Right cardiac atrium (tissue), 5 donors: ENCODE measurements around the gene HASPIN. TPM values are rescaled to one million over a fixed set of nuclear protein-coding genes. Genes with fewer than 3 reads are reported as not detected.

Experiments used
- ATAC-seq, 2 donors: fragments of 200-7000 bp; cut with Tn5 transposase; one replicate each; pipeline versions ENCODE4 v1.8.0 to v1.9.1; 2020; ENCODE audit warnings: moderate library complexity in 2 of 2, mild to moderate bottlenecking in 1 of 2
- DNase-seq, 3 donors: peaks; one replicate each; pipeline ENCODE4 v3.0.0-alpha.2; 2020
- H3K27ac ChIP-seq: one replicate; pipeline ENCODE4 v1.5.1; 2013; ENCODE audit warnings: mild to moderate bottlenecking, low read length, control low read depth, moderate library complexity
- H3K27me3 ChIP-seq: one replicate; pipeline ENCODE4 v1.6.1; 2013; ENCODE audit not compliant: control insufficient read depth, insufficient read depth
- H3K4me1 ChIP-seq: one replicate; pipeline ENCODE4 v1.6.1; 2013; ENCODE audit warnings: low read length; ENCODE audit not compliant: control insufficient read depth, insufficient read depth
- H3K4me3 ChIP-seq: one replicate; pipeline ENCODE4 v1.5.1; 2013; ENCODE audit warnings: low read length, control low read depth
- H3K9me3 ChIP-seq: one replicate; pipeline ENCODE4 v1.6.1; 2013; ENCODE audit warnings: low read length; ENCODE audit not compliant: control insufficient read depth
- WGBS: extraction: QIAGEN DNeasy Blood & Tissue Kit; methylation state at CpG from one replicate; pipeline ENCODE4 v1.1.7; 2013; 5-methylcytosine and 5-hydroxymethylcytosine counted together
- intact Hi-C, 4 donors: fragments of 100-400 bp; cut with DNase I; formaldehyde crosslinking; loops; one replicate each; pipeline versions ENCODE4 v1.11.0 to v1.14.0; 2022 to 2023
- polyA plus RNA-seq: library from polyadenylated mRNA; stranded (reverse); fragments of 200-250 nt; gene quantifications from one replicate; pipeline ENCODE4 v1.2.3, GENCODE V29; 2013
- total RNA-seq, 4 donors: library from RNA; stranded (reverse); fragmentation: NEBNext Ultra II Directional; extraction: Animal tissue kit (Norgen Biotek cat#: 25700); gene quantifications; one replicate each; pipeline ENCODE4 v1.2.1, GENCODE V29; 2021
- donor health status: healthy with polysubstance abuse.
- donor health status: DM: no; HTN: yes; CAD: no.
- donor health status: DM: no; HTN: no; CAD: no.
- donor health status: DM: no; HTN: yes; CAD: no; lungs with severe emphysema.
- donor health status: DM: yes; HTN: yes; CAD: no.

HASPIN gene
- total and polyA plus RNA-seq, 5 donors: 0.11 to 0.29 (median 0.15) TPM

DNA sequence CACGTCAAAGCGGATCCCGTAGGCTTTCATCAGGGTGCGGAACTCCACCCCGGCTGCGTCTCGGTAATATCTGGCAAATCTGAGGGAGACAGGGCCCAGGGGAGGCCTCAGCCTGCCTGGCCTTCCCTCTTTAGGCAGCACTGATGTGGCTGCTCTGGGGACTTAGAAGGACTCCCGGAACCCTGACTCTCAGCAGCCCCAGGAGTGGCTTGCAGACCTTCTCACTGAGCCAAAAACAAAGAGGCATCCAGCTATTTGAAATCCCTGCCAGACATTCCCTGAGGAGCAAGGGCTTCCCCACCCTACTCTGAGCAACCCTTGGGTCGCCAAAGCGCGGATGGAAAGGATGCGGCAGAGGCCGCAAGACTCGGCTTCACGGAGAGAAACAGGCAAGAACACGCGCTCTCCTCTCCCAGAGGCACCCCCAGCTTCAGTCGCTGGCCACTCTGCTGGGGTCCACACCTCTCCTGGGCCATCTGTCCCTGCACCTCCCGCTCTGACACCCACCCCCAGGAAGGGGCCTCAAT, 35.6 kb upstream of the HASPIN start:
- Histone ChIP-seq H3K4me1 (no peaks in the 10 kb centered on the region), H3K27me3 (no peaks in the 10 kb centered on the region), H3K9me3 (no peaks in the 10 kb centered on the region), H3K4me3 (no peak overlapping the region), H3K27ac (no peak overlapping the region)
- no peak for DNase-seq
- ATAC-seq: peak in 1 of 2 donors; percentile 33
- intact Hi-C loops: no loop called here
- 33% methylated on average over 19 of the region's 19 CpGs for WGBS

DNA sequence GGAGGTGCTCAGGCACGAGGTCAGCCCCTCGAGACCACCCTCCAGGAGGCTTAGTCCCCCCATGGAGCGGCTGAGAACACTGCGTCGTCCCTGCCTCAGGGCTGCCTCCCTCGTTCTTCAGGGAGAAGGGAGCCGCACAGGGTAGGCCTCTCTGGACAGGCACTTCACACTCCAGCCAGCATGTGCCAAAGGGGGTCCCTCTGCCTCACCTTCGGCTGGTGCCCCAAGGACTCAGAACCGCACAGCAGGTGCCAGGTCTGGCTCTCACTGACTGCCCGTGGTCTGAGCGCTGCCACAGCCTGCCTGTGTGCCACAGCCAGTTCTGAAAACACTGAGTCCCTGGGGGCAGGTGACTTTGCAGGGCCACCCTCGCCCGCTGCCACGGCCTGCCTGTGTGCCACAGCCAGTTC, 34.8 kb upstream of the HASPIN start:
- ATAC-seq (peak; percentile 26 to 42), DNase-seq (no peak)
- H3K9me3 ChIP-seq: no peaks in the 10 kb centered on the region
- H3K4me3 ChIP-seq: no peak overlapping the region
- no peak overlapping the region for H3K27ac ChIP-seq
- H3K4me1 ChIP-seq: no peaks in the 10 kb centered on the region
- WGBS: 73% methylated on average over 14 of the region's 14 CpGs
- H3K27me3 ChIP-seq: no peaks in the 10 kb centered on the region
- intact Hi-C loops: no loop called here

DNA sequence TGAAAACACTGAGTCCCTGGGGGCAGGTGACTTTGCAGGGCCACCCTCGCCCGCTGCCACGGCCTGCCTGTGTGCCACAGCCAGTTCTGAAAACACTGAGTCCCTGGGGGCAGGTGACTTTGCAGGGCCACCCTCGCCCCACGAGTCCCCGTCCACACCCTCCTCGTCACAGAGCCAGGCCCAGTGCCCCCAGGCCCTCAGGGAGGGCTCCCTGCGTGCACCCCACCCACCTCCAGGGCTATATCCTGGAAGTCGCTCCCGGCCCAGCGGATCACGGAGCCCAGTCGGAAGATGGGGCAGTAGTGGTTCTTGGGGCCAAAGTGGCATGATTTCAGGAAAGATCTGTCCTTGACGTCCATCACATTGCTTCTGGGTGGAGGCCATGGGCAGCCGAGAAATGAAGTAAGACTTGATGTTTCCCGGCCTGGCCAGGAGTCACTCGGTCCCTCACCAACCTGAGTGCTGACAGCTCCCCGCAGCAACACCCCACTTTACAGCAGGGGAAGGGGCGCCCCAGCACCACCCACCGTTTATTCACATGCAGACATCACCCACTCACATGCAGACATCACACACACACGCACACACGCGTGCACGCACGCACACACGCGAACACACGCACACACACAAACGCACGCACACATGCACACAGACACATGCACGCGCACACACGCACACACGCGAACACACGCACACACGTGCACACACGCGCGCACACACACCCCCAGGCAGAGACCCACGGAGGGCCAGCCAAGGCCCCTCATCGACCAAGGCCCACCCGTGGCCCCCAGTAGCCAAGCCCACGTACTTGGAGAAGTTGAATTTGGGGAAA, 34.2 kb upstream of the HASPIN start:
- H3K4me3 ChIP-seq: no peak overlapping the region

DNA sequence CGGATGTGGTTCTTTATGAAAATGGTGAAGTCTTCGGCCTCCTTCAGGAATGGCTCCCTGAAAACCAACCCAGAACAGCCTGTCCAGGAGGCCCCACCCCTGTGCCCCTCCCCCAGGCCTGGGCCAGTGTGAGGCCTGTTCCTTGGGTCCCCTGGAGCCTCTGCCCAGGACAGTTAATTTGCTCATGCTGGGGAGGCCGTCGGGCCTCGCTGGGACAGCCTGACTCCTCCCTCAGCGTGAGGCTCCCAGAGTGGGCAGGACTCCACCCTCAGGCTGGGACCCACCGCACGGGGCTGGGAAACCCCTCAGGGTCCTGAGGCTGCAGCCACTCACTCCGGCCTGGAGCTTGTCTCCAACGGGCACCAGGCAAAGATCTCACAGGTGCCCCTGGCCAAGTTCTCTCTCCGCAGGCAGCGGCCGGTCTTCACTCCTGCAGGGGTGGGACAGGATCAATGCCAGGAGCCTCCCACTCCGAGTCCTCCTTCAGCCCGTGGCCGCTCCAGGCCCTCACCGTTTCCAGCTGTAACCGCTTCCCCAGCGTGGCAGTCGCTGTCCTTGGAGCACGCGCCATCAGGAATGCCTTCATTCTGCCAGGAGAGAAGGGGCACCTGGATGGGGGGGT, 33.5 kb upstream of the HASPIN start:
- H3K27me3 ChIP-seq: no peaks in the 10 kb centered on the region
- intact Hi-C loops: no loop called here
- ATAC-seq: no peak
- no peak overlapping the region for H3K4me3 ChIP-seq
- no peaks in the 10 kb centered on the region for H3K4me1 ChIP-seq
- H3K27ac ChIP-seq: no peak overlapping the region
- no peak for DNase-seq
- WGBS: 70% methylated on average over 22 of the region's 22 CpGs
- H3K9me3 ChIP-seq: no peaks in the 10 kb centered on the region

More for the DNA sequence above, 34.2 kb upstream of the HASPIN start:
- intact Hi-C loops: no loop called here
- no peaks in the 10 kb centered on the region for H3K27me3 ChIP-seq
- no peak overlapping the region for H3K27ac ChIP-seq
- no peaks in the 10 kb centered on the region for H3K4me1 ChIP-seq
- ATAC-seq: no peak
- no peak for DNase-seq
- no peaks in the 10 kb centered on the region for H3K9me3 ChIP-seq
- WGBS: 86% methylated on average over 41 of the region's 44 CpGs

DNA sequence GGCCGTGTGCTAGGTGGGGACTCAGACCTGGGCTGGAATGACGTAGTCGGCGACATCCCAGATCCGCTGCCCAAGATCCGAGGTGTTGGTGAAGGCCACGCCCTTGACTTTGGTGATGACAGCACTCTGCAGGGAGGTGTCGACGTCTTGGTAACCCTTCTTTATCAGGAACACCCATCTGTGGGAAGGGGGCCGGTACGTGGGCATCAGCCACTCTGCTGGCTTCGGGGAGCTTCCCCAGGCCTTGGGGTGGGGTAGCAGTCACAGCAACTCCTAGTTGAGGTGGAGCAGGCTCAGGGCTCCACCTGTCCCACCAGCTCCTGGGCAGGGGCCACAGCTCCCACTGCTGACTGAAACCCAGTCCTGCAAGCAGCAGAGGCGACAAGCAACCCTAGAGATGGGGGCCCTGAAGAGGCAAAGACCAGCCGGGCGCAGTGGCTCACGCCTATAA, 32.1 kb upstream of the HASPIN start:
- DNase-seq (no peak), ATAC-seq (no peak)
- no peaks in the 10 kb centered on the region for H3K9me3 ChIP-seq
- no peak overlapping the region for H3K4me3 ChIP-seq
- no peaks in the 10 kb centered on the region for H3K4me1 ChIP-seq
- intact Hi-C loops: no loop called here
- H3K27ac ChIP-seq: no peak overlapping the region
- no peaks in the 10 kb centered on the region for H3K27me3 ChIP-seq
- 62% methylated on average over 16 of the region's 16 CpGs for WGBS

DNA sequence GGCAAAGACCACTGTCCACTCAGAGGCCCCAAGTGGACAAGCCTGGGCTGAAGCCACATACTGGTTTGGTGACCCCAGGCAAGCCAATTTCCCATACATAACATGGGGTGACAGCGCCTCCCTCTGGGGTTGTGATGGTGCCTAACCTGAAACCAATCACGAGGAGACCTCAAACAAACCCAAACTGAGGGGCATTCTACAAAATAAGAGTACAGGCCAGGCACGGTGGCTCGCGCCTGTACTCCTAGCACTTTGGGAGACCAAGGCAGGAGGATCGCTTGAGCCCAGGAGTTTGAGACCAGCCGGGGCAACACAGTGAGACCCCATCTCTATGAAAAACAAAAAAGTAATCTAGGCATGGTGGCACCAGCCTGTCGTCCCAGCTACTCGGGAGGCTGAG, 31.4 kb upstream of the HASPIN start:
- intact Hi-C loops: no loop called here
- H3K27me3 ChIP-seq: no peaks in the 10 kb centered on the region
- H3K27ac ChIP-seq: no peak overlapping the region
- H3K4me3 ChIP-seq: no peak overlapping the region
- DNase-seq (no peak), ATAC-seq (no peak)
- WGBS: 82% methylated on average over 9 of the region's 9 CpGs
- H3K4me1 ChIP-seq: no peaks in the 10 kb centered on the region
- no peaks in the 10 kb centered on the region for H3K9me3 ChIP-seq

DNA sequence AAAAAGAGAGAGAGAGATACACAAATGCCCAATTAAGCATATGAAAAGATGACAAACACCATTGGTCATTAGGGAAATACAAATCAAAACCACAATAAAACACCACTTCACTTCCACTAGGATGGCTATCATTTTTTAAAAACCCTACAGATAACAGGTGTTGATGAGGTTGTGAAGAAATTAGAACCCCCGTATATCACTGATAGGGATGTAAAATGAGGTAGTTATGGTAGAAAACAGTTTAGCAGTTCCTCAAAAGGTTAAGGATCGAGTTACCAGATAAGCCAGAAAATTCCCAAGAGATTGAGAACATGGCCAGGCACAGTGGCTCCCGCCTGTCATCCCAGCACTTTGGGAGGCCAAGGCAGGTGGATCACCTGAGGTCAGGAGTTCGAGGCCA, 30.6 kb upstream of the HASPIN start:
- WGBS: 49% methylated on average over 4 of the region's 4 CpGs
- Histone ChIP-seq H3K27ac (no peak overlapping the region), H3K4me1 (no peaks in the 10 kb centered on the region), H3K27me3 (no peaks in the 10 kb centered on the region), H3K9me3 (no peaks in the 10 kb centered on the region), H3K4me3 (no peak overlapping the region)
- intact Hi-C loops: no loop called here
- DNase-seq (no peak), ATAC-seq (no peak)

DNA sequence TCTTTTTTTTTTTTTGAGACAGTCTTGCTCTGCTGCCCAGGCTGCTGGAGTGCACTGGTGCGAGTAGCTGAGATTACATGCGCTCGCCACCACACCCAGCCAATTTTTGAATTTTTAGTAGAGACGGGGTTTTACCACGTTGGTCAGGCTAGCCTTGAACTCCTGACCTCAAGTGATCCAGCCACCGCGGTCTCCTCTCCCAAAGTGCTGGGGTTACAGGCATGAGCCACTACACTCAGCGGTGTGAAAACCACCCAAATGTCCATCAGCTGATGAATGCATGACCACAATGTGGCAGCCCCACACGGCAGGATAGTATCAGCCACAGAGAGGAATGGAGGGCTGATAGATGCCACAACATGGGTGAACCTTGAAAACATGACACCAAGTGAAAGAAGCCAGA, 29.9 kb upstream of the HASPIN start:
- 76% methylated on average over 9 of the region's 9 CpGs for WGBS
- intact Hi-C loops: no loop called here
- Histone ChIP-seq H3K27me3 (no peaks in the 10 kb centered on the region), H3K27ac (no peak overlapping the region), H3K4me1 (no peaks in the 10 kb centered on the region), H3K4me3 (no peak overlapping the region), H3K9me3 (no peaks in the 10 kb centered on the region)
- no peak for ATAC-seq
- DNase-seq: no peak

DNA sequence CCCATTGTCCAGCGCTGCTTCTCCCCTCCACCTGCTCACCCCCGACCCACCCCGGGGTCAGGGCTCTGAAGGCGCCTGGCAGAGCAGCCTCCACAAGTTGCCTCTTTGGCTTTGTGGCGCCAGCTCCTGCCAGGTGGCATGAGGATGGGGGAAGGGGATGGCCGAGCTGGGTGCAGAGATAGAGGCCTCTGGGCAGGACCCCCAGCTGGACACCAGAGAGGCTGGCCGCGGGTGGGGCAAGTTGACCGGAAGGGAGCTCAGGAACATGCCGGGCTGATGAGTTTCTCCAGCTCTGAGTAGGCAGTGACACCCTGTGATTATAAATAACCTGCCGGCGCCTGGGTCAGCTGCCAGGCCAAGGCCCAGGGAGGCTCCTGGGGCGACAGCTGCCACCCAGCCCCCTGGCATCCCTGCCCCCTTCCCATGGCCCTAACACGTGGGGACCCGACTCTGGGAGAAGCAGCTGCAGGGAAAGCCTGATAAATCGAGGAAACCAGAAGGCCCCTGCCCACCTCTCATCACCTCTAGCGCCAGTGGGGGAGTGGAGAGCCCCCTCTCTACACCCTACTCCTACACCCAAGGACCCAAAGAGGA, 28.5 kb upstream of the HASPIN start:
- no peaks in the 10 kb centered on the region for H3K4me1 ChIP-seq
- intact Hi-C loops: no loop called here
- peak overlapping the region; percentile 53 for H3K4me3 ChIP-seq
- ATAC-seq (peak; percentile 79 to 80), DNase-seq (peak; percentile 57 to 74 (median 63))
- WGBS: 6% methylated on average over 17 of the region's 17 CpGs
- H3K9me3 ChIP-seq: no peaks in the 10 kb centered on the region
- no peaks in the 10 kb centered on the region for H3K27me3 ChIP-seq
- peak overlapping the region; percentile 28 for H3K27ac ChIP-seq

DNA sequence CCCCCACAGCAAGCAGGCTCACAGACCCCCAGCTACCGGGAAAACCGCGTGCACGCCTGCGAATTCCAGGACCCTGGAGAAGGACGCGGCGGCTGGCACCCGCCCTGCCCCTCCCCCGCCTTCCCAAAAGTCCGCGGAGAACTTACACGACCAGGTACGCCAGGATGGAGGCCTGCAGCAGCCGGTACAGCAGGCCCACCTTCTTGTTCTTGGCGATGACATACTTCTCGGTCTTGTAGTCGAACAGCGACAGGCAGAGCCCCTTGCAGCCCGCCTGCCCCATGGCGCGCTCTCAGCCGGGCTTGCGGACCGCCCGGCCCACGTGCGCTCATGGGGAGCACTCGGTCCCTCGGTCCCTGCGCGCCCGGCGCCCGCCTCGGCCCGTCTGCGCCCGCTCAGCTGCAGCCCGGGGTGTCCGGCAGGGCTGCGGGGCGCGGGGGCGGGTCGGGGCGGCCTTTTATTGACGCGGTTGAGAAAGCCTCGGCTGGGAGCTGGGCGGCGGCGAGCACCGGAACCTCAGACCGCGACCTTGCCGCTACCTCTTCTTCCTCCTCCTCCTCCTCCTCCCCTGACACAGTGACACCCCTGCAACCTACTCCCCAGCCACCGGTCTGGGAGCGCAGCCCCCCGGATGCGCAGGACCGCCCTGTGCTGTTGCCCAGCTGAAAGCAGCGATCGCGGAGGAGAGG, 27.8 kb upstream of the HASPIN start, which contains the start of gene P2RX5:
Gene P2RX5 (minus strand): TSS at position 433 of the 689 bp plus-strand sequence. CDS start 150 bp downstream, at position 283.
- Histone ChIP-seq H3K27ac (peak within 1 kb of the TSS; percentile 38), H3K4me1 (no peaks in the 10 kb centered on the region), H3K9me3 (no peaks in the 10 kb centered on the region), H3K4me3 (peak within 1 kb of the TSS; percentile 53), H3K27me3 (no peaks in the 10 kb centered on the region)
- intact Hi-C loops: no loop called here
- WGBS: 1% methylated on average over 65 of the region's 65 CpGs
- DNase-seq: peak in 1 of 3 donors; percentile 66
- ATAC-seq: peak; percentile 28 to 52
